H1 (cell line): ENCODE measurements around the gene CA10. TPM values are rescaled to one million over a fixed set of nuclear protein-coding genes. Genes with fewer than 3 reads are reported as not detected.

Experiments used
- CTCF ChIA-PET: fragments of 300-600 bp; sonication (Branson Sonifier 250); formaldehyde crosslinking; loops from one replicate; lab custom pipeline; 2021; ENCODE audit not compliant: partially characterized antibody; lab: Charles Lee
- POLR2A ChIA-PET: fragments of 300-600 bp; sonication (Branson Sonifier 250); formaldehyde crosslinking; loops from one replicate; lab custom pipeline; 2021; ENCODE audit warnings: inconsistent platforms; ENCODE audit not compliant: partially characterized antibody; lab: Charles Lee
- DNase-seq, 2 experiments: peaks; one replicate each; pipeline versions ENCODE4 v3.0.0 to v3.0.0-alpha.2; 2010 to 2022; ENCODE audit warnings: low spot score in 2 of 2, low read depth in 1 of 2, mixed read lengths in 1 of 2
- FAIRE-seq: peaks from 2 replicates; lab custom pipeline; 2011; peaks lifted over from hg19 to GRCh38; lab: Jason Lieb, UNC
- H2AFZ ChIP-seq: 2 replicates; pipeline ENCODE4 v1.8.1; 2012; ENCODE audit warnings: low read length, inconsistent platforms
- H2AK5ac ChIP-seq: 2 replicates; pipeline ENCODE4 v1.6.1; 2013; ENCODE audit warnings: low read depth, low read length
- H2BK120ac ChIP-seq: replicated peaks from 2 replicates; pipeline ENCODE3; 2013; ENCODE audit warnings: low read depth, low read length, inconsistent platforms
- H2BK12ac ChIP-seq: 2 replicates; pipeline ENCODE4 v1.6.1; 2013; ENCODE audit warnings: low read depth, low read length
- H2BK15ac ChIP-seq: 2 replicates; pipeline ENCODE4 v1.6.1; 2013; ENCODE audit warnings: low read length
- H2BK20ac ChIP-seq: 2 replicates; pipeline ENCODE4 v1.6.1; 2013; ENCODE audit warnings: low read length
- H2BK5ac ChIP-seq: 2 replicates; pipeline ENCODE4 v1.6.1; 2013; ENCODE audit warnings: low read depth, low read length
- H3K14ac ChIP-seq: 2 replicates; pipeline ENCODE4 v1.6.1; 2013; ENCODE audit warnings: inconsistent platforms; ENCODE audit not compliant: insufficient read length
- H3K18ac ChIP-seq: 2 replicates; pipeline ENCODE4 v1.6.1; 2013; ENCODE audit warnings: low read length; ENCODE audit errors: extremely low read depth
- H3K23ac ChIP-seq: 2 replicates; pipeline ENCODE4 v1.6.1; 2013; ENCODE audit warnings: inconsistent platforms; ENCODE audit not compliant: insufficient read length
- H3K23me2 ChIP-seq: 2 replicates; pipeline ENCODE4 v1.6.1; 2013; ENCODE audit warnings: low read depth, low read length
- H3K27ac ChIP-seq: 2 replicates; pipeline ENCODE4 v1.6.1; 2011; ENCODE audit warnings: low read depth, low read length, inconsistent platforms
- H3K27me3 ChIP-seq, 4 experiments: replicated peaks in 1 of 4; 1 replicate in 1 of 4; 2 replicates in 3 of 4; pipeline versions ENCODE4 v1.6.1 to v1.8.1; 2011 to 2013; ENCODE audit warnings: low read length in 3 of 4, mild to moderate bottlenecking in 3 of 4, inconsistent platforms in 2 of 4, mixed read lengths in 2 of 4, moderate library complexity in 1 of 4; ENCODE audit not compliant: control insufficient read depth in 3 of 4, insufficient read depth in 3 of 4; ENCODE audit errors: extremely low read depth in 1 of 4
- H3K36me3 ChIP-seq, 4 experiments: 2 replicates each; pipeline versions ENCODE4 v1.6.1 to v1.8.1; 2011 to 2013; ENCODE audit warnings: mild to moderate bottlenecking in 4 of 4, low read length in 3 of 4, moderate library complexity in 2 of 4, control low read depth in 1 of 4, inconsistent platforms in 1 of 4; ENCODE audit not compliant: insufficient read depth in 4 of 4, control insufficient read depth in 2 of 4
- H3K4ac ChIP-seq: replicated peaks from 2 replicates; pipeline ENCODE3; 2013; ENCODE audit warnings: low read length, low read depth, mixed read lengths, inconsistent platforms; ENCODE audit not compliant: insufficient read length
- H3K4me1 ChIP-seq, 4 experiments: replicated peaks in 1 of 4; 1 replicate in 1 of 4; 2 replicates in 3 of 4; pipeline versions ENCODE4 v1.6.1 to v1.8.1; 2011 to 2013; ENCODE audit warnings: low read length in 3 of 4, inconsistent platforms in 2 of 4, mixed read lengths in 1 of 4; ENCODE audit not compliant: insufficient read depth in 4 of 4, control insufficient read depth in 3 of 4
- H3K4me2 ChIP-seq, 2 experiments: 2 replicates each; pipeline versions ENCODE4 v1.6.1 to v1.8.1; 2011 to 2013; ENCODE audit warnings: low read depth in 2 of 2, low read length in 2 of 2, control low read depth in 1 of 2, inconsistent platforms in 1 of 2, mild to moderate bottlenecking in 1 of 2; ENCODE audit not compliant: insufficient read depth in 1 of 2
- H3K4me3 ChIP-seq, 4 experiments: fragments of 200-600, 300-600 bp in 1 of 4; sonication (generic), shearing (Covaris generic), sonication (Bioruptor Twin) in 1 of 4; 2 replicates each; pipeline versions ENCODE4 v1.5.1 to v1.8.1; 2011 to 2016; ENCODE audit warnings: low read length in 4 of 4, low read depth in 3 of 4, control low read depth in 2 of 4, inconsistent platforms in 2 of 4, mild to moderate bottlenecking in 2 of 4, mixed read lengths in 1 of 4, moderate library complexity in 1 of 4; ENCODE audit not compliant: insufficient read depth in 2 of 4; ENCODE audit errors: extremely low read depth in 1 of 4
- H3K56ac ChIP-seq: replicated peaks from 2 replicates; pipeline ENCODE3; 2013; ENCODE audit warnings: low read depth, mild to moderate bottlenecking, mixed read lengths, low read length, inconsistent platforms; ENCODE audit not compliant: insufficient read length
- H3K79me1 ChIP-seq: 2 replicates; pipeline ENCODE4 v1.6.1; 2013; ENCODE audit warnings: low read depth, low read length, control low read depth
- H3K79me2 ChIP-seq, 2 experiments: 2 replicates each; pipeline versions ENCODE4 v1.6.1 to v1.8.1; 2012 to 2013; ENCODE audit warnings: low read length in 2 of 2, mild to moderate bottlenecking in 2 of 2, inconsistent platforms in 1 of 2; ENCODE audit not compliant: insufficient read depth in 2 of 2, control insufficient read depth in 1 of 2
- H3K9ac ChIP-seq, 4 experiments: replicated peaks in 1 of 4; 1 replicate in 1 of 4; 2 replicates in 3 of 4; pipeline versions ENCODE4 v1.6.1 to v1.8.1; 2011 to 2013; ENCODE audit warnings: low read depth in 3 of 4, low read length in 3 of 4, control low read depth in 2 of 4, mild to moderate bottlenecking in 2 of 4, moderate library complexity in 2 of 4, inconsistent platforms in 1 of 4; ENCODE audit errors: extremely low read depth in 1 of 4
- H3K9me3 ChIP-seq, 2 experiments: 2 replicates each; pipeline versions ENCODE4 v1.6.1 to v1.8.1; 2012 to 2013; ENCODE audit warnings: mild to moderate bottlenecking in 2 of 2, moderate library complexity in 2 of 2, control low read depth in 1 of 2, inconsistent platforms in 1 of 2, low read depth in 1 of 2, low read length in 1 of 2, mixed read lengths in 1 of 2; ENCODE audit not compliant: insufficient read depth in 2 of 2
- H4K20me1 ChIP-seq, 2 experiments: replicated peaks in 1 of 2; 2 replicates each; pipeline versions ENCODE3 to v1.8.1; 2011 to 2013; ENCODE audit warnings: inconsistent platforms in 2 of 2, low read length in 2 of 2, mild to moderate bottlenecking in 1 of 2; ENCODE audit not compliant: insufficient read depth in 2 of 2, control insufficient read depth in 1 of 2
- H4K5ac ChIP-seq: 2 replicates; pipeline ENCODE4 v1.6.1; 2013; ENCODE audit warnings: low read length, low read depth, mixed read lengths, inconsistent platforms; ENCODE audit not compliant: insufficient read length
- H4K8ac ChIP-seq: 2 replicates; pipeline ENCODE4 v1.8.0; 2013; ENCODE audit warnings: mild to moderate bottlenecking, moderate library complexity, low read length, inconsistent platforms; ENCODE audit not compliant: insufficient read depth; ENCODE audit errors: extremely low read depth
- H4K91ac ChIP-seq: replicated peaks from 2 replicates; pipeline ENCODE3; 2013; ENCODE audit warnings: low read length, mixed read lengths, inconsistent platforms; ENCODE audit not compliant: insufficient read length
- RAD21 ChIP-seq, 2 experiments: IDR thresholded peaks in 1 of 2; conservative IDR thresholded peaks in 1 of 2; 2 replicates each; pipeline ENCODE4 v1.6.1; 2011; ENCODE audit warnings: low read depth in 2 of 2, low read length in 2 of 2, improper control_type of control experiment in 1 of 2, inconsistent platforms in 1 of 2, mild to moderate bottlenecking in 1 of 2, moderate library complexity in 1 of 2
- TAF7 ChIP-seq: optimal IDR thresholded peaks from 2 replicates; pipeline ENCODE3; 2011; ENCODE audit warnings: low read depth, mild to moderate bottlenecking, inconsistent platforms, low read length, moderate library complexity, borderline replicate concordance
- WGBS, 2 experiments: shearing (Covaris generic) in 1 of 2; methylation state at CpG; one replicate each; pipeline versions ENCODE4 v1.1.6 to v1.1.7; 2013 to 2015; ENCODE audit warnings: low lambda C conversion rate in 2 of 2, mixed read lengths in 2 of 2, inconsistent platforms in 1 of 2, low coverage in 1 of 2, missing lambda C conversion rate in 1 of 2; ENCODE audit not compliant: insufficient replicate concordance in 2 of 2, insufficient coverage in 1 of 2, insufficient read length in 1 of 2; ENCODE audit errors: extremely low coverage in 1 of 2, missing lambda C conversion rate in 1 of 2; 5-methylcytosine and 5-hydroxymethylcytosine counted together
- polyA plus RNA-seq, 7 experiments: library from polyadenylated mRNA; depleted of rRNA in 3 of 7; stranded (reverse) in 5 of 7; unstranded in 2 of 7; fragments of >200 nt in 5 of 7; fragments of 200-250 nt in 2 of 7; gene quantifications; 1 replicate in 5 of 7; 2 replicates in 1 of 7; 4 replicates in 1 of 7; pipeline versions ENCODE4 v1.2.1 to v1.2.3, GENCODE V29; 2011 to 2013; ENCODE audit warnings: missing spikeins in 2 of 7, mixed read lengths in 2 of 7
- total RNA-seq: library from RNA; stranded (reverse); fragmentation: NEBNext Ultra II Directional; extraction: Animal tissue kit (Norgen Biotek cat#: 25700); gene quantifications from 2 replicates; pipeline ENCODE4 v1.2.1, GENCODE V29; 2021
- TF ChIP-seq, protein P1 (sequence below), 3 experiments: IDR thresholded peaks; 1 replicate in 2 of 3; 2 replicates in 1 of 3; pipeline versions ENCODE4 v1.5.1 to v1.6.1; 2011; ENCODE audit warnings: low read length in 3 of 3, mild to moderate bottlenecking in 3 of 3, inconsistent platforms in 2 of 3, low read depth in 1 of 3, moderate library complexity in 1 of 3; ENCODE audit not compliant: insufficient read depth in 1 of 3; ENCODE audit errors: control extremely low read depth in 1 of 3

CA10 gene
- total and polyA plus RNA-seq, 2 of the 8 experiments (the other 6 are each of a cell fraction or from before 2014, with no cell fraction given), result 0.60 to 0.63 TPM

DNA sequence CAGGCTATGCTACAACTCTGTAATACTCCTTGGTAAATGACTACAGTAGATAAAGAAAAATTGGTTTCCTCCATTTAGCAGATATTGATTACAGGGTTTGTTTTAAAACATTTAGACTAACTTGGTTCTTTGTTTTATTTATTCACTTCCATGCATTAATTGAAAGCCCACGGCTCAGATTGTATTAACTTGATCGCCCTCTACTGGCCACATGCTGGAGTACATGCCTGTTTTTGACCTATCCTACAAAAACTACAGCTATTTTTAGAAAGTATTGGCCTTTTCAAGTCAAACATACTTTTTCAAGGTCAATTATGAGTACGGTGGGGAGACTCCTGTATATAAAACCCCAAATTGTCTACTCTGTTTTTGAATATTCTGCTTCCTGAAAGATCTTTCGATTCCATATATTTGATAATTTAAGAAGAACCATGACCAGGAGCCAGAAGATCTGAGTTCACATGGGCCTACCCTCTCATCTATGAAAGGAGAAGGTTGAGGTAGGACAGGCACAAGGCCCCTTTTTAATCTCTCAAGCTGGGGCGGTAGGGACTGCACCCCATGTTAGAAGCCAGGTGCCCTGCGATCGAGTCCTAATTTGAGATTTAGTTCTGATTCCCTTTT is 51.8 kb downstream of the CA10 start:
- ChIA-PET CTCF (interaction anchor here (0.6 to 7.0 kb wide), 59 partner anchors 8 to 769 kb away, joined by 3 to 74 read pairs (median 4); no protein-coding TSS in a partner anchor), POLR2A (no interaction called here)
- no peak overlapping the region for H2AFZ ChIP-seq
- no peak for TF ChIP-seq TAF7
- TF ChIP-seq RAD21 (IDR thresholded peaks at IDR 0.05 in 1 of 2, conservative IDR thresholded peaks at IDR 0.05 in 1 of 2; ENCODE audit: low read depth in 2 of 2, low read length in 2 of 2), result peak; percentile 80 to 81
- TF ChIP-seq, protein P1, sequence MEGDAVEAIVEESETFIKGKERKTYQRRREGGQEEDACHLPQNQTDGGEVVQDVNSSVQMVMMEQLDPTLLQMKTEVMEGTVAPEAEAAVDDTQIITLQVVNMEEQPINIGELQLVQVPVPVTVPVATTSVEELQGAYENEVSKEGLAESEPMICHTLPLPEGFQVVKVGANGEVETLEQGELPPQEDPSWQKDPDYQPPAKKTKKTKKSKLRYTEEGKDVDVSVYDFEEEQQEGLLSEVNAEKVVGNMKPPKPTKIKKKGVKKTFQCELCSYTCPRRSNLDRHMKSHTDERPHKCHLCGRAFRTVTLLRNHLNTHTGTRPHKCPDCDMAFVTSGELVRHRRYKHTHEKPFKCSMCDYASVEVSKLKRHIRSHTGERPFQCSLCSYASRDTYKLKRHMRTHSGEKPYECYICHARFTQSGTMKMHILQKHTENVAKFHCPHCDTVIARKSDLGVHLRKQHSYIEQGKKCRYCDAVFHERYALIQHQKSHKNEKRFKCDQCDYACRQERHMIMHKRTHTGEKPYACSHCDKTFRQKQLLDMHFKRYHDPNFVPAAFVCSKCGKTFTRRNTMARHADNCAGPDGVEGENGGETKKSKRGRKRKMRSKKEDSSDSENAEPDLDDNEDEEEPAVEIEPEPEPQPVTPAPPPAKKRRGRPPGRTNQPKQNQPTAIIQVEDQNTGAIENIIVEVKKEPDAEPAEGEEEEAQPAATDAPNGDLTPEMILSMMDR (IDR thresholded peaks at IDR 0.05; ENCODE audit: control extremely low read depth in 1 of 3, insufficient read depth in 1 of 3, low read depth in 1 of 3, low read length in 3 of 3), result peak in 2 of 3 experiments; percentile 66 to 73; a peak in 3 of 4 replicates
- no peak overlapping the region for H4K5ac ChIP-seq
- no peak overlapping the region for H3K4ac ChIP-seq
- no peaks in the 10 kb centered on the region for H4K20me1 ChIP-seq
- H2BK120ac ChIP-seq, result no peak overlapping the region
- H2BK15ac ChIP-seq, result no peak overlapping the region
- H3K56ac ChIP-seq, result no peak overlapping the region
- H3K14ac ChIP-seq, result no peak overlapping the region
- 47% methylated on average over 7 of the region's 7 CpGs; no CpG with 5 or more reads in 1 of the 2 experiments for WGBS, 2 experiments
- H3K4me1 ChIP-seq, result no peaks in the 10 kb centered on the region
- H3K9me3 ChIP-seq, result no peaks in the 10 kb centered on the region
- no peak overlapping the region for H3K9ac ChIP-seq
- H3K27me3 ChIP-seq, result no peaks in the 10 kb centered on the region
- no peak overlapping the region for H3K23ac ChIP-seq
- no peak overlapping the region for H2BK20ac ChIP-seq
- no peak overlapping the region for H3K4me3 ChIP-seq
- H2AK5ac ChIP-seq, result no peak overlapping the region
- H2BK12ac ChIP-seq, result no peak overlapping the region
- no peak overlapping the region for H3K18ac ChIP-seq
- DNase-seq, result peak in 1 of 2 experiments; percentile 70
- H3K79me1 ChIP-seq, result no peaks in the 10 kb centered on the region
- H3K23me2 ChIP-seq, result no peaks in the 10 kb centered on the region
- FAIRE-seq, result peak; percentile 32
- no peak overlapping the region for H4K91ac ChIP-seq
- no peaks in the 10 kb centered on the region for H3K36me3 ChIP-seq
- H4K8ac ChIP-seq, result no peak overlapping the region
- no peak overlapping the region for H3K4me2 ChIP-seq
- no peak overlapping the region for H2BK5ac ChIP-seq
- no peak overlapping the region for H3K27ac ChIP-seq
- H3K79me2 ChIP-seq, result no peaks in the 10 kb centered on the region
